ENCODE data around the gene FAM163B. TPM values are rescaled to one million over a fixed set of nuclear protein-coding genes. Genes with fewer than 3 reads are reported as not detected.

FAM163B gene
- total and polyA plus RNA-seq, 2 experiments from 2014 or later, result 0.35 to 1.0 TPM

DNA sequence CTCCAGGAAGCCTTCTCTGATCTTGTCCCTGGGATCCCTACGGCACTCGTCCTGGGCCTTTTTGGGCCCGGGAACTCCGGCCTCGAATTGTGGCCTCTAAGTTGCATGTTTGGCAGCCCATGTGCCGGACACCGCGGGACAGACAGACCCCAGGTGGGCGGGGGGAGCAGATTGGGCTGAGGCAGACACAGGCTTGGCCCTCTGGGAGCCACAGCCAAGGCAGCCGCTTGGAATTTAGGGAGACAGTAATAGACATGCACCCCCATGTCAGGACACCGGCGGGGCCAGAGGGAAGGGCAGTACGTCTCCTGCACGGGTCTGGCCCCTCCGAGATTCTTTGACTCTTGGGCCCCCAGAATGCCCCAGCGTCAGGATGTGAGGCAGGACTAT lies 38.5 kb downstream of the FAM163B start:
- no peaks in the 10 kb centered on the region for H3K36me3 ChIP-seq (replicated peaks; ENCODE audit: insufficient read depth, low read depth)
- no peaks in the 10 kb centered on the region for H3K9me3 ChIP-seq (ENCODE audit: low read depth)
- H3K79me2 ChIP-seq, result no peaks in the 10 kb centered on the region
- H3K4me2 ChIP-seq, result no peak overlapping the region
- H3K4me3 ChIP-seq, result no peak overlapping the region
- no peak overlapping the region for H3K27ac ChIP-seq
- DNase-seq (ENCODE audit: low spot score), result no peak
- 89% methylated on average over 16 of the region's 16 CpGs for WGBS (ENCODE audit: low lambda C conversion rate, missing lambda C conversion rate)
- peaks cover 10% of the 10 kb centered on the region for H3K4me1 ChIP-seq (ENCODE audit: insufficient read depth)
- H3K9me2 ChIP-seq (replicated peaks; ENCODE audit: insufficient read depth), result no peaks in the 10 kb centered on the region
- no peak for TF ChIP-seq EZH2 (IDR thresholded peaks at IDR 0.05; ENCODE audit: borderline replicate concordance)
- TF ChIP-seq, protein P1, sequence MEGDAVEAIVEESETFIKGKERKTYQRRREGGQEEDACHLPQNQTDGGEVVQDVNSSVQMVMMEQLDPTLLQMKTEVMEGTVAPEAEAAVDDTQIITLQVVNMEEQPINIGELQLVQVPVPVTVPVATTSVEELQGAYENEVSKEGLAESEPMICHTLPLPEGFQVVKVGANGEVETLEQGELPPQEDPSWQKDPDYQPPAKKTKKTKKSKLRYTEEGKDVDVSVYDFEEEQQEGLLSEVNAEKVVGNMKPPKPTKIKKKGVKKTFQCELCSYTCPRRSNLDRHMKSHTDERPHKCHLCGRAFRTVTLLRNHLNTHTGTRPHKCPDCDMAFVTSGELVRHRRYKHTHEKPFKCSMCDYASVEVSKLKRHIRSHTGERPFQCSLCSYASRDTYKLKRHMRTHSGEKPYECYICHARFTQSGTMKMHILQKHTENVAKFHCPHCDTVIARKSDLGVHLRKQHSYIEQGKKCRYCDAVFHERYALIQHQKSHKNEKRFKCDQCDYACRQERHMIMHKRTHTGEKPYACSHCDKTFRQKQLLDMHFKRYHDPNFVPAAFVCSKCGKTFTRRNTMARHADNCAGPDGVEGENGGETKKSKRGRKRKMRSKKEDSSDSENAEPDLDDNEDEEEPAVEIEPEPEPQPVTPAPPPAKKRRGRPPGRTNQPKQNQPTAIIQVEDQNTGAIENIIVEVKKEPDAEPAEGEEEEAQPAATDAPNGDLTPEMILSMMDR (IDR thresholded peaks at IDR 0.05; ENCODE audit: poor library complexity), result no peak
- no peaks in the 10 kb centered on the region for H3K27me3 ChIP-seq
- no peaks in the 10 kb centered on the region for H4K20me1 ChIP-seq (ENCODE audit: insufficient read depth, poor library complexity, severe bottlenecking)
- no peak overlapping the region for H2AFZ ChIP-seq

DNA sequence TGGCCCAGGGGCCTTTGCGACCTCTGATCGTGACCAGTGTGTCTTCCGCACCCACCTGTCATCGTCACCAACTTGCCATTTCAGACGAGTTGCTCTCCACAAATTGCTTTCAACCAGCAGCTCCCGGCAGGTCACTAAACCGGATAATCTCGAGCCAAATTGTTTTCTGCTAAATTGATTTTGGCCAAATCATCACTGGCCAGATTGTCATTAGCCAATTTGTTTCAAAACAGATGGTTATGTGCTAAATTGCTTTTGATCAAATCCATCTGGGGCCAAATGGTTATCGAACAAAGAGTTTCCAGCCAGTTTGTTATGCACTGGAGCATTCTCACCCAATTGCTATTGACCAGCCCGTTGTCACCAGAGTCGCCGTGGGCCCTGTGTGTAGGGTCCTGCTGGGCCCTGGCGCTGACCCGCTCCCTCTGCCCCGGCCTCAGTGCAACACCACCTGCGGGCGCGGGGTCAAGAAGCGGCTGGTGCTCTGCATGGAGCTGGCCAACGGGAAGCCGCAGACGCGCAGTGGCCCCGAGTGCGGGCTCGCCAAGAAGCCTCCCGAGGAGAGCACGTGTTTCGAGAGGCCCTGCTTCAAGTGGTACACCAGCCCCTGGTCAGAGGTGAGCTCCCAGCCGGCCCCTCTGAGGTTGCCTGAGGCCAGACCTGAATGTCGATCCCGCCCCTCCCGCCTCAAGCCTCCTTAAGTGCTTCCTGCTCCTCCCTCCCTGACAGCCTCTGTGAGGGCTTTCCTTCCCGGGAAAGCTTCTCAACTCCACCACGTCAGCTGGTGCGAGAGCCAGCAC lies 39.1 kb downstream of the FAM163B start:
- Histone ChIP-seq H3K27ac (no peak overlapping the region), H3K4me3 (no peak overlapping the region), H3K36me3 (replicated peaks; ENCODE audit: insufficient read depth, low read depth) (no peaks in the 10 kb centered on the region), H3K9me2 (replicated peaks; ENCODE audit: insufficient read depth) (no peaks in the 10 kb centered on the region), H3K4me2 (no peak overlapping the region), H2AFZ (no peak overlapping the region), H4K20me1 (ENCODE audit: insufficient read depth, poor library complexity, severe bottlenecking) (no peaks in the 10 kb centered on the region), H3K9me3 (ENCODE audit: low read depth) (no peaks in the 10 kb centered on the region), H3K4me1 (ENCODE audit: insufficient read depth) (peaks cover 15% of the 10 kb centered on the region), H3K79me2 (no peaks in the 10 kb centered on the region), H3K27me3 (no peaks in the 10 kb centered on the region)
- 75% methylated on average over 36 of the region's 36 CpGs for WGBS (ENCODE audit: low lambda C conversion rate, missing lambda C conversion rate)
- no peak for DNase-seq (ENCODE audit: low spot score)
- TF ChIP-seq, protein P1 (IDR thresholded peaks at IDR 0.05; ENCODE audit: poor library complexity), result no peak
- TF ChIP-seq EZH2 (IDR thresholded peaks at IDR 0.05; ENCODE audit: borderline replicate concordance) (no peak), EZH2phosphoT487 (IDR thresholded peaks at IDR 0.05; ENCODE audit: low read depth, severe bottlenecking, unreplicated experiment) (no peak)

DNA sequence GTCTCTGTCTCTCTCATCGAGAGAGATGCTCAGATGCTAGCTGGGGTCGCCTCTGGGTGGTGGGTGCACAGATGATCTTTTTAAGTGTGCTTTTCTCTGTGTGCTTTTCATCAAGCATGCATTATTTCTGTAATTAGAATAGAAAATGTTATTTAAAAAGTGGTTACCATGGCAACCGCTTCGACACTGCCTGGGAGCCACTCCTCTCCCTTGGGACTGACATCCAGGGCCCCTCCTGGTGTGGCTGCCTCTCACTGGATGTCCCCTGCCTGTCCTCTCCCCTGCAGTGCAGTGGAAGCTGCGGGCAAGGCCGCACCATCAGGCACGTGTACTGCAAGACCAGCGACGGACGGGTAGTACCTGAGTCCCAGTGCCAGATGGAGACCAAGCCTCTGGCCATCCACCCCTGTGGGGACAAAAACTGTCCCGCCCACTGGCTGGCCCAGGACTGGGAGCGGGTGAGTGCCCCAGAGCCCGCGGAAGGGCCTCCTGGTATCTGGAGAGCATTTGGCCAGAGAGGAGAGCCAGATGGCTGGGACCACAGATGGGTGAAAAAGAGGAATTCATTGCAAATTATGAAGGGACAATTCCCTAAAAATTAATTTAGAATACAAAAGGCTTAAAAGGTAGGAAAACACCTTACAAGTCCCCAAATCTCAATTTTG lies 39.9 kb downstream of the FAM163B start:
- Histone ChIP-seq H3K4me1 (ENCODE audit: insufficient read depth) (peaks cover 19% of the 10 kb centered on the region), H4K20me1 (ENCODE audit: insufficient read depth, poor library complexity, severe bottlenecking) (no peaks in the 10 kb centered on the region), H3K79me2 (no peaks in the 10 kb centered on the region), H3K9me3 (ENCODE audit: low read depth) (no peaks in the 10 kb centered on the region), H3K36me3 (replicated peaks; ENCODE audit: insufficient read depth, low read depth) (no peaks in the 10 kb centered on the region), H3K9me2 (replicated peaks; ENCODE audit: insufficient read depth) (no peaks in the 10 kb centered on the region), H3K4me2 (no peak overlapping the region), H3K27me3 (no peaks in the 10 kb centered on the region), H3K27ac (no peak overlapping the region), H3K4me3 (no peak overlapping the region), H2AFZ (no peak overlapping the region)
- 94% methylated on average over 14 of the region's 14 CpGs for WGBS (ENCODE audit: low lambda C conversion rate, missing lambda C conversion rate)
- no peak for DNase-seq (ENCODE audit: low spot score)
- TF ChIP-seq EZH2phosphoT487 (IDR thresholded peaks at IDR 0.05; ENCODE audit: low read depth, severe bottlenecking, unreplicated experiment) (no peak), EZH2 (IDR thresholded peaks at IDR 0.05; ENCODE audit: borderline replicate concordance) (no peak)
- TF ChIP-seq, protein P1 (IDR thresholded peaks at IDR 0.05; ENCODE audit: poor library complexity), result no peak

All from hepatocyte (in vitro differentiated cells).